ENCODE data around the gene EVA1C. TPM values are rescaled to one million over a fixed set of nuclear protein-coding genes. Genes with fewer than 3 reads are reported as not detected.

EVA1C gene
- total and polyA plus RNA-seq, 9 of the 15 experiments (the other 6 are each of a cell fraction or from before 2014, with no cell fraction given) = 0.22 TPM; not detected in 8

DNA sequence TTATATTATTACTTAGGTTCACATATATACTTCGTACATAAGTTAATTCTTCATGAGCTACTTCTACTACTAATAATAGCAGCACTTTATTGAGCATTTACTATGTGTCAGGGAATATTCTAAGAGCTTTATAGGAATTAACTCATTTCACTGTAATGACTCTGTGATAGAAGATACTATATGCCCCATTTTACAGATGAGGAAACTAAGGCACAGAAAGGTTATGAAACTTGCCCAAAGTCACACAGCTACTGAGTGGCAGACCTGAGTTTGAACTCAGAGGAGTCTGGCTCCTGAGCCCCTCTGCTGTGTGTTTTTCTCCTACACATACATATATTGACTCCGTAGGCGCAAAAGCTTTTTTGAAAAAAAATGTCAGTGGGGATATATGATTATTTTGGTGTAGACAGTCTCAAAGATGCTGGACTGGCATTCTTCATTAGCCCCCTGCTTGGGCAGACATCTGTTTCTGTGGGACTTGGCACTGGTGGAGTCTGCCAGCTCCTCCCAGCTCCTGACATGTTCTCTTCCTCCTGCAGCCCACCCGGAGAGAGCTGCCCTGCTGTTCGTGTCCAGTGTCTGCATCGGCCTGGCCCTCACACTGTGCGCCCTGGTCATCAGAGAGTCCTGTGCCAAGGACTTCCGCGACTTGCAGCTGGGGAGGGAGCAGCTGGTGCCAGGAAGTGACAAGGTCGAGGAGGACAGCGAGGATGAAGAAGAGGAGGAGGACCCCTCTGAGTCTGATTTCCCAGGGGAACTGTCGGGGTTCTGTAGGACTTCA, 102.0 kb downstream of the EVA1C start:
- H3K9me1 ChIP-seq (ENCODE audit: control insufficient read depth, insufficient read depth, low read length) = no peaks in the 10 kb centered on the region
- ChIA-PET CTCF (ENCODE audit: low intra/inter-chr PET ratio) (no interaction called here), POLR2A (interaction anchor here (0.6 to 3.3 kb wide), 5 partner anchors 9 to 1449 kb away, joined by 3 to 12 read pairs (median 5); no protein-coding TSS in a partner anchor)
- H4K20me1 ChIP-seq (replicated peaks; ENCODE audit: control insufficient read depth, insufficient read depth, low read length) = no peaks in the 10 kb centered on the region
- H3K27me3 ChIP-seq (ENCODE audit: control insufficient read depth in 2 of 2, insufficient read depth in 2 of 2, low read length in 2 of 2) = peaks cover 10 to 13% of the 10 kb centered on the region in 2 experiments; a peak in 4 of 5 replicates
- WGBS (ENCODE audit: insufficient coverage, low coverage, missing lambda C conversion rate) = 12% methylated on average over 12 of the region's 12 CpGs
- no peaks in the 10 kb centered on the region for H3K36me3 ChIP-seq (ENCODE audit: control insufficient read depth, insufficient read depth, low read length)
- no TSS peak for BruUV-seq (replicated peaks)
- peak overlapping the region; percentile 36; the same call in 1 of the 2 replicates for H2AFZ ChIP-seq (ENCODE audit: low read depth, low read length)
- no peaks in the 10 kb centered on the region for H3K79me2 ChIP-seq (ENCODE audit: control insufficient read depth, insufficient read depth, low read length)
- intact Hi-C loops (cut with micrococcal nuclease) (no loop called here), in situ Hi-C loops (cut with MboI) (no loop called here)
- peaks cover 3 to 8% of the 10 kb centered on the region in 2 experiments; a peak in 3 of 5 replicates for H3K4me1 ChIP-seq (replicated peaks in 1 of 2; ENCODE audit: control insufficient read depth in 2 of 2, insufficient read depth in 2 of 2, low read length in 2 of 2)
- DNase-seq (ENCODE audit: extremely low read depth in 1 of 4, low spot score in 3 of 4) (no peak), ATAC-seq (peak; percentile 19; the same call in 2 of the 3 replicates), FAIRE-seq (no peak)
- H3K4me3 ChIP-seq = no peak overlapping the region
- peak overlapping the region; percentile 19; the same call in 1 of the 2 replicates for H3K4me2 ChIP-seq (ENCODE audit: insufficient read depth, low read length)
- H3K27ac ChIP-seq (ENCODE audit: extremely low read depth, low read depth, low read length) = no peak overlapping the region
- H3K9ac ChIP-seq (ENCODE audit: insufficient read depth in 1 of 2, low read depth in 2 of 2, low read length in 2 of 2) = peak overlapping the region in 1 of 2 experiments; percentile 62; a peak in 1 of 4 replicates
- peaks cover 3% of the 10 kb centered on the region; the same call in 1 of the 2 replicates for H3K9me3 ChIP-seq (replicated peaks; ENCODE audit: control insufficient read depth, insufficient read depth, low read depth, low read length)
- TF ChIP-seq, protein P1, sequence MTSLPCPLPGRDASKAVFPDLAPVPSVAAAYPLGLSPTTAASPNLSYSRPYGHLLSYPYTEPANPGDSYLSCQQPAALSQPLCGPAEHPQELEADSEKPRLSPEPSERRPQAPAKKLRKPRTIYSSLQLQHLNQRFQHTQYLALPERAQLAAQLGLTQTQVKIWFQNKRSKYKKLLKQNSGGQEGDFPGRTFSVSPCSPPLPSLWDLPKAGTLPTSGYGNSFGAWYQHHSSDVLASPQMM (CRISPR knock-in tag; IDR thresholded peaks at IDR 0.05) = no peak
- no peak for TF ChIP-seq HOXB6 (CRISPR knock-in tag; IDR thresholded peaks at IDR 0.05; ENCODE audit: borderline replicate concordance)
- TF ChIP-seq HNRNPLL (IDR thresholded peaks at IDR 0.05; ENCODE audit: low read depth, low read length, poor library complexity, severe bottlenecking) = no peak
- peak; percentile 90 for TF ChIP-seq RBM25 (IDR thresholded peaks at IDR 0.05; ENCODE audit: low read depth, low read length, severe bottlenecking)
- no peak for TF ChIP-seq GATA2 (CRISPR knock-in tag; IDR thresholded peaks at IDR 0.05)
- TF ChIP-seq, protein P2, sequence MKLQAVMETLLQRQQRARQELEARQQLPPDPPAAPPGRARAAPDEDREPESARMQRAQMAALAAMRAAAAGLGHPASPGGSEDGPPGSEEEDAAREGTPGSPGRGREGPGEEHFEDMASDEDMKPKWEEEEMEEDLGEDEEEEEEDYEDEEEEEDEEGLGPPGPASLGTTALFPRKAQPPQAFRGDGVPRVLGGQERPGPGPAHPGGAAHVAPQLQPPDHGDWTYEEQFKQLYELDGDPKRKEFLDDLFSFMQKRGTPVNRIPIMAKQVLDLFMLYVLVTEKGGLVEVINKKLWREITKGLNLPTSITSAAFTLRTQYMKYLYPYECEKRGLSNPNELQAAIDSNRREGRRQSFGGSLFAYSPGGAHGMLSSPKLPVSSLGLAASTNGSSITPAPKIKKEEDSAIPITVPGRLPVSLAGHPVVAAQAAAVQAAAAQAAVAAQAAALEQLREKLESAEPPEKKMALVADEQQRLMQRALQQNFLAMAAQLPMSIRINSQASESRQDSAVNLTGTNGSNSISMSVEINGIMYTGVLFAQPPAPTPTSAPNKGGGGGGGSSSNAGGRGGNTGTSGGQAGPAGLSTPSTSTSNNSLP (IDR thresholded peaks at IDR 0.05; ENCODE audit: borderline replicate concordance, low read depth, low read length) = no peak
- no peak for TF ChIP-seq ZNF124 (CRISPR knock-in tag; IDR thresholded peaks at IDR 0.05)
- TF ChIP-seq PCBP2 (IDR thresholded peaks at IDR 0.05; ENCODE audit: low read depth, low read length, poor library complexity, severe bottlenecking) = no peak
- no peak for TF ChIP-seq USF1 (CRISPR knock-in tag; IDR thresholded peaks at IDR 0.05)
- peak; percentile 20 to 26; a peak in 1 of 4 replicates for TF ChIP-seq KDM1A (IDR thresholded peaks at IDR 0.05)
- TF ChIP-seq ZNF740 (CRISPR knock-in tag; IDR thresholded peaks at IDR 0.05) = no peak
- TF ChIP-seq ZNF740 (tag; IDR thresholded peaks at IDR 0.05) = no peak
- TF ChIP-seq BCOR (IDR thresholded peaks at IDR 0.05) = peak; percentile 70; the same call in 1 of the 2 replicates
- no peak for TF ChIP-seq NEUROD1 (IDR thresholded peaks at IDR 0.05; ENCODE audit: borderline replicate concordance, low read depth, low read length, partially characterized antibody)
- TF ChIP-seq, protein P3, sequence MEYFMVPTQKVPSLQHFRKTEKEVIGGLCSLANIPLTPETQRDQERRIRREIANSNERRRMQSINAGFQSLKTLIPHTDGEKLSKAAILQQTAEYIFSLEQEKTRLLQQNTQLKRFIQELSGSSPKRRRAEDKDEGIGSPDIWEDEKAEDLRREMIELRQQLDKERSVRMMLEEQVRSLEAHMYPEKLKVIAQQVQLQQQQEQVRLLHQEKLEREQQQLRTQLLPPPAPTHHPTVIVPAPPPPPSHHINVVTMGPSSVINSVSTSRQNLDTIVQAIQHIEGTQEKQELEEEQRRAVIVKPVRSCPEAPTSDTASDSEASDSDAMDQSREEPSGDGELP (CRISPR knock-in tag; IDR thresholded peaks at IDR 0.05; ENCODE audit: borderline replicate concordance) = no peak
- no peak for TF ChIP-seq SP2 (IDR thresholded peaks at IDR 0.05; ENCODE audit: extremely low read depth, low read depth, low read length, poor library complexity, severe bottlenecking)
